GM12878 (cell line): ENCODE data around the gene ISCU.

Source experiments
- CEBPB ChIP-seq, 2 experiments: fragments of 150-350 bp in 1 of 2; IDR thresholded peaks; 2 replicates each; pipeline ENCODE4 v1.6.1; 2012 to 2014; ENCODE audit warnings: low read depth in 2 of 2, low read length in 2 of 2, borderline replicate concordance in 1 of 2, inconsistent platforms in 1 of 2
- CHD4 ChIP-seq: fragments of 200-600 bp; sonication (generic); IDR thresholded peaks from 2 replicates; pipeline ENCODE4 v1.6.1; 2016; ENCODE audit warnings: mild to moderate bottlenecking
- CREB1 ChIP-seq: IDR thresholded peaks from 2 replicates; pipeline ENCODE4 v1.6.1; 2012; ENCODE audit warnings: low read depth, mild to moderate bottlenecking, inconsistent platforms
- ESRRA ChIP-seq: IDR thresholded peaks from 2 replicates; pipeline ENCODE4 v1.6.1; 2012; ENCODE audit warnings: mild to moderate bottlenecking, low read length, improper control_type of control experiment
- NFYA ChIP-seq: IDR thresholded peaks from 2 replicates; pipeline ENCODE4 v1.6.1; 2011; ENCODE audit warnings: low read depth, mild to moderate bottlenecking, low read length, improper control_type of control experiment, borderline replicate concordance
- SMC3 ChIP-seq: IDR thresholded peaks from 2 replicates; pipeline ENCODE4 v1.6.1; 2011; ENCODE audit warnings: low read length, improper control_type of control experiment, borderline replicate concordance
- USF1 ChIP-seq: IDR thresholded peaks from 2 replicates; pipeline ENCODE4 v1.6.1; 2011; ENCODE audit warnings: borderline replicate concordance, low read depth, mild to moderate bottlenecking, moderate library complexity, mixed read lengths, low read length; ENCODE audit not compliant: insufficient read depth; ENCODE audit errors: extremely low read length
- ZZZ3 ChIP-seq: IDR thresholded peaks from 2 replicates; pipeline ENCODE4 v1.6.1; 2011; ENCODE audit warnings: low read depth; ENCODE audit not compliant: control insufficient read depth, insufficient read length
- TF ChIP-seq, protein P1 (sequence below): fragments of 450-650 bp; IDR thresholded peaks from 2 replicates; pipeline ENCODE4 v1.6.1; 2018; ENCODE audit warnings: mild to moderate bottlenecking, low read depth, moderate library complexity; ENCODE audit not compliant: partially characterized antibody

DNA sequence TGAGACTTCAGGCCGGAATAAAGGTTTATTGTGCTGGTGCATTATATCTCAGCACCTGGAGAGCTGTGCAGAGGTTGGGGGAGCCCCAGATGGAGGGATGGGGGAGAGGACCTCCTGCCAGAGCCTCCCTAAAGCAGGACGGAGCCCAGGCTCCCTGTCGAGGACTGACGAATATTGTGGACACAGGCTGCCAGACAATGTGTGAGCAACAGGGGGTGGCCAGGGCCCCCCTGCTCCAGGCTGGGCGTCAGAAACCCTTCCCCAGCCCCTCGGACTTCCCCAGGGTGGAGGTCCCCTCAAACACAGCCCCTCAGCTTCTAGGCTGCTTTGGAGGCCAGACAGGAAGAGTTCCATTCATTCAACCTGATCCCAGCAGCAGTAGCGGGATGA, 27.4 kb downstream of the ISCU start:
- TF ChIP-seq ZZZ3 (no peak), ESRRA (no peak), SMC3 (no peak), CREB1 (no peak), USF1 (no peak), NFYA (no peak), CHD4 (no peak), CEBPB (IDR thresholded peaks at IDR 0.05; ENCODE audit: borderline replicate concordance in 1 of 2, low read depth in 2 of 2, low read length in 2 of 2) (no peak)
- TF ChIP-seq, protein P1, sequence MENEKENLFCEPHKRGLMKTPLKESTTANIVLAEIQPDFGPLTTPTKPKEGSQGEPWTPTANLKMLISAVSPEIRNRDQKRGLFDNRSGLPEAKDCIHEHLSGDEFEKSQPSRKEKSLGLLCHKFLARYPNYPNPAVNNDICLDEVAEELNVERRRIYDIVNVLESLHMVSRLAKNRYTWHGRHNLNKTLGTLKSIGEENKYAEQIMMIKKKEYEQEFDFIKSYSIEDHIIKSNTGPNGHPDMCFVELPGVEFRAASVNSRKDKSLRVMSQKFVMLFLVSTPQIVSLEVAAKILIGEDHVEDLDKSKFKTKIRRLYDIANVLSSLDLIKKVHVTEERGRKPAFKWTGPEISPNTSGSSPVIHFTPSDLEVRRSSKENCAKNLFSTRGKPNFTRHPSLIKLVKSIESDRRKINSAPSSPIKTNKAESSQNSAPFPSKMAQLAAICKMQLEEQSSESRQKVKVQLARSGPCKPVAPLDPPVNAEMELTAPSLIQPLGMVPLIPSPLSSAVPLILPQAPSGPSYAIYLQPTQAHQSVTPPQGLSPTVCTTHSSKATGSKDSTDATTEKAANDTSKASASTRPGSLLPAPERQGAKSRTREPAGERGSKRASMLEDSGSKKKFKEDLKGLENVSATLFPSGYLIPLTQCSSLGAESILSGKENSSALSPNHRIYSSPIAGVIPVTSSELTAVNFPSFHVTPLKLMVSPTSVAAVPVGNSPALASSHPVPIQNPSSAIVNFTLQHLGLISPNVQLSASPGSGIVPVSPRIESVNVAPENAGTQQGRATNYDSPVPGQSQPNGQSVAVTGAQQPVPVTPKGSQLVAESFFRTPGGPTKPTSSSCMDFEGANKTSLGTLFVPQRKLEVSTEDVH = no peak
